ENCODE data around the gene NTNG1.

Gene NTNG1

DNA sequence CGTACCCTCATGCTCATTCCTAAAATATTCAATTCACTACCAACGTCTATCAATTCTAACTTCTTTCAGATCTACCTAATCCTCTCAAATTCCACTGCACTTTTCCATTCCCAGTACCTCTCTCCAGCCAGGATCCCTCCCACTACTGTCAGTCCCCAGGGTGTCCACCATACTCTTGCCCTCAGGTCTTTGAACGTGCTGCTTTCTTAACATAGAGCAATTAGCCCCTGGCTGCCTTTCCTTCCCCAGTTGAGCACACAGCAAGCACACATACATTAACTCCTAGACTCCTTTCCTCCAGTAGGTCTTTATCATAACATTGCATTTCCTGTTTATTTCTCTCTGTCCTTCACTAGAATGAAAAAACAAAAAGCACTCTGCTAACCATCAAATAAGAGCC, 126.7 kb downstream of the NTNG1 start:
- DNase-seq, result no peak

DNA sequence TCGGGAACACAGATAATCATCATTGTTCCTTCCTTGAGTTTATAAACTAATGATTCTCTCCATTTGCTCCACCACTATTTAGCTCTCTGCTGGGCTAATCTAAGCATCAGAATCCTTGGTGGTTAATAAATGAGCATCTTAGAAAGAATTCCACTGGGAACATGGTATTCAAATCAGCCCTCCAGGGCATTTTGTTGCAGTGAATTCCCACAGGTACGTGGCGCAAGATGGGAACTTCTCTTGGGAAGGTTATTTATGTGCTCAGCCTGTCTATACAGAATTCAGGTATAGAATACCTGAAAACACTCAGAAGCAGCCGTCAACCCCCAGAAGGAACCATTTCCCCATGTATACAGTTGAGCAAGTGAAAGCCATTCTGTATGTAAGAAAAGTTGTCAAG, 131.5 kb downstream of the NTNG1 start:
- DNase-seq, result no peak

DNA sequence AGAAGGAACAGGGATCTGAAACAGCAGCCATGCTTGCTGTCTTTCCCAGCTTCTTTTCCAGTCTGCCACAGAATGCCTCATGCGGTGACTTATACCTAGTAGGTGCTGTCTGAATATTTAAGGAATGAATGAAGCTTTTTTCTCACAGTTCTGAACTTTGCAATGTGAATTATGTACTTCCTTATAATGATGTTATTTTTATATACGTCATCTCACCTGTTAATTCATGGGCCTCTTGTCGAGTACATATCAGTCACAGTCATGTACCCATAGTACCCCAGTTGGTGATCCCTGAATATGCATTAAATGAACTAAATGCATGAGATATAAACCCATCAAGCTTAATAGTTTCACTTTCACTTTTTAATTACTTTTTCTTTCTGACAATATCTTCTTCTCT, 132.7 kb downstream of the NTNG1 start:
- DNase-seq, result no peak

DNA sequence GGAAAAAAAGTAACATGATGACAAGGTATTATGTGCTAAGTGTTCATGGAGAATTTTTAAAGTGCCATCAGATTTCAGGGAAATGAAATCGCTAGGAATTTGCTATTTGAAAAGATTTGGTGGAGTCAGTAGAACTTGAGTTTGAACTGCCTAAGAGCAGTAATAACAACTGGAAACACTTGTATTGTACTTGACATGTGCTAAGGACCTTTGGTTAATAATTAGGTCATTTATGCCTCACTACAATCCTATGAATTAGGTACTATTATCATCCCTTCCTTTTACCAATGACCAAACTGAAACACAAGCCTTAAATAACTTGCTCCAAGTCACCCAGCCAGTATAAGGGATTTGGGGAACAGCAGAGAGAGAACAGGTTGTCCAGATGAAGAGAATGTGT, 133.4 kb downstream of the NTNG1 start:
- no peak for DNase-seq

DNA sequence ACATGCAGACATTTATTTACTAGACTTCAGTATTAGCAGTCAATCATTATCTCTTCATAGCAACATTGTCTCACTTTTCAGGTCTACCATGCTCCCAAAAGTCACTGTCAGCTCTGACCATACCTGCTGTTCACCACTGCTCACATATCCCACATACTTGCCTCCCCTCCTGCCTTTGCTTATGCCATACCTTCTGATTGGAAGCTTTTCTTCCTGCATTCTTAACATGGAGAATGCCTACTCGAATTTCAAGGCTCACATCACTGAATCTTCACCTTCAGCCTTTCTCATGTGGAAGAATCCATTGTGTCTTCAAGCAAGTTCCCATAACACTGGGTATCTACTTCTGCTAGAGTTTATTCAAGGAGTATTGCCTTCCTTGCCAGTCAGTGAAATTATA, 135.4 kb downstream of the NTNG1 start:
- DNase-seq, result no peak

DNA sequence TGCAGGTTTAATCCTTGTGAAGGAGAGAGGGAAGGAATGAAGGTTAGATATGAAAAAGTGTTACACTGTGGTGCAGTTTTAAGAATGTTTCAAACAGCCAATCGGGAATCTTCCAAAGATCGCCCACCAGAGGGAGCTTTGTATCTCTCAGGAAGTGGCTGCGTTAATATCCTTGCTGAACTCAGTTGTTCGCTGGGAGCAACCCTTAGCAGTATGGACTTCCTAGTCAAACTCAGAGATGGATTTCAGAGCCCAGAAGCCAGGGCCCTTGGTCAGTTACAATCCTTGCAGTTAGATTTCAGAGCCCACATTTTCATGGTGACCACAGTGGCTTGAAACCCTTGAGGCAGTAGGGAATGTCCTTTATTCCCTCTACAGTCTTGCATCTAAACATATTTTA, 136.2 kb downstream of the NTNG1 start:
- DNase-seq, result no peak

DNA sequence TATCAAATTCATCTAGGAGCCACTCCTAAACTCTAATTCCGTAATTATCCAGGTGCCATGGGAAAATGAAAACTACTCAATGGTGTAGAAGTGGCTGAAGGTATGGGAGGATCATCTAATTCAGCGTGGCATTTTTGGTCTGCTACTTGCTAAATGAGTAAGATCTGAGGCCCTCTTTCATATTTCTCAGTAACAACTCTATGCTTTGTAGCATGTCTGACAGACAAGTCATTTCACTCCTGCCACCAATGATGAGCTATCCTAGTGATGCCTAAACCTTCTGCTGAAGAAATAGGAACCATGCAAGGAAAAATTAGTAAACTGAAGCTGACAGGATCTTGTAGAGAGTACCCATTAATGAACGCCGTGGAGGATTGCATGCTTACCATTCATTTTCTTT, 145.3 kb downstream of the NTNG1 start:
- no peak for DNase-seq

DNA sequence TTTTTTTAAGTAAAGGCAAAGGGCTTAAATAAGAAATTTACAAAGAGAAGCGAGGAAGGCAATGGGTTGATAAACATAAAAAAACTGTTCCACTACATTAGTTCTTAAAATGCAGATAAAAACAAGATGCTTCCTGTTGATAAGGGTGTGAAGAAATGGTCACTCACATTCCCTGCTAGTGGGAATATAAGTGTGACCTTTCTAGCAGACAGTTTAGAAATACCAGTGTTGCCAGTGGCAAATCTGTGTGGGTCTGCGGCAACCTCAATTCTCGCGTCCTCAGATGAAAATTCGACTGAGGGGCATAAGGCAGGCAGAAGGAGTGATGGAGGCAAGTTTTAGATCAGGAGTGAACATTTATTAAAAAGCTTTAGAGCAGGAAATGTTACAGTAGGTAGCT, 151.1 kb downstream of the NTNG1 start:
- no peak for DNase-seq

DNA sequence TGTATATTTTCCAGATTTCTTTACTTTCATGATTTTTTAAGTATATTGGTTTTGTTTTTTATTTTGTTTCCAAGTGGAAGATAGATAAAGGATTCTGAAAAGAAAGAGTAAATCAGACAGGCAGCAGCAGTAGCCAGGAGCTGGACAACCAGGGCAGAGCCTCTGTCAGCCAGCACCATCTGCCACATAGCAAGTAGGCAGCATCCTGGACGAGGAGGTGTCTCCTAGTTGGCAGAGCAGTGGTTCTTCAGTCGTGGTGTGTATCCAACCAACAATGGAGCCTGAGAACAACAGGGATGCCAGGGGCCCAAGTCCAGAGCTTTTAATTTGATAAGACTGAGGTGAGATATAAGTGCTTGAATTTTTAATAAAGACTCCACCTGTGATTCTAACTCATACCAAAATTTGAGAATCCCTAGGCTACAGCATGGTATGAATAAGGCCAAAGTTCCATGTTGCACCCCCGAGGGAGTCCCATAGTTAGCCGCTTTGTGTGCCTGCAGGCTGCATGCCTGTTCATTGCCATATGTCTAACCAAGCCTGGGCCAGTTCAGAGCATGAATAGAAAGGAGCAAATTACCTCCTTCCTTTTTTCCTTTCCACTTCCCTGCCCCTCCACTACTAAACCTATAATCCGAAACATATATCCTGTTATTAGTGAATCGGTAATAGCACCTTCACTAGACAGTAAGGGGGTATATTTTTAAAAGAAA, 153.2 kb downstream of the NTNG1 start:
- DNase-seq, result no peak

DNA sequence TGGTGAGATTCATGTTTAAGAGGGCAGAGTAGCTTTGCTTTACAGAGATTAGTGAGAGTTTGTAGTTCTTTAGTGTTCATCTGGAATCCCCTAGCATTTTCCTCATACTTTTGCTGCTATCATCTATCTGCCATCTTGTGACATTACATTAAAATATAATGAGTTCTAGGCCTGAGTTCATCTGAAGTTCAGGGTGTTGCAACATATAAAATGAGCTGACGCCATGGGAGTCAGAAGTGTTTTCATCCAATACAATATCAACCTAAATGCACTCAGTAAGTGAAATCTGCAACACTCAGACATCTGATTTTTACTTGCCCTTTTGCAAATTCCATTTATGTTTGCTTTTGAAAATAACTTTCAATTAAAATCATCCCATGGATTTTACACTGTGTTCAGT, 153.8 kb downstream of the NTNG1 start:
- no peak for DNase-seq

DNA sequence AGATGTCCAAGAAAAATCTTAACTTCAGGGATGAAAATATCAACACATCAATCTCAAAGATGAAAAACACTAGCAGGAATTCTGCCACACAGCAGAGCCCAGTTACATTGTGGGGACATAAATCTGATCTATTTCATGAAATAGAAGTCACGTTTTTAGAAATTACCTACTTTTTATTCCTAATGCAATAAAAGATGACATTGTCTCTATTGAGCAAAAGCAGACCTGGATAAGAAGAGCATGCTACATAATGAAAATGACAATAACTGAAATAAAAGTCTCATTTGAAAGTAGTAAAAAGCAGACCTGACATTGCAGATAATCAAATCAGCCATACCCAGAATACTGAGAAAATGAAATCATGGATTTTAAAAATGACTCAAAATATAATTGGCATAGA, 156.8 kb downstream of the NTNG1 start:
- no peak for DNase-seq

DNA sequence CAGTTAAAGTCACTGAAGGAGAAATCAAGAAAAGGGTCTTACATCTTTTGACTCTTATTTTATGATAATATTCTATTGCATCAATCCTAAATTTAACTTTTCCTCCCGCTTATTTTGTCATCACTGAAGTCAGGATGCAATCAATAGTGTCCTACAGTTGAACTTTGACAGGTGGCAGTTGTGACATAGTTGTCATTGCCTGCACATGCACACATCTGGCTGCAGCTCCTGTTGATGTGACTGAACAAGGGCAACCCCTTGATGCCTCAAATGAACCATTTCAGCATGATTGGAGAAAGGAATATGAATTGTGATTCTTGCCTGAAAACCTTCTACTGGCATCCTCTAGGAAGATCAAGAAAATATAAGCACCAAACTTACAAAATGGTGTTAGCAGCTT, 157.7 kb downstream of the NTNG1 start:
- no peak for DNase-seq

DNA sequence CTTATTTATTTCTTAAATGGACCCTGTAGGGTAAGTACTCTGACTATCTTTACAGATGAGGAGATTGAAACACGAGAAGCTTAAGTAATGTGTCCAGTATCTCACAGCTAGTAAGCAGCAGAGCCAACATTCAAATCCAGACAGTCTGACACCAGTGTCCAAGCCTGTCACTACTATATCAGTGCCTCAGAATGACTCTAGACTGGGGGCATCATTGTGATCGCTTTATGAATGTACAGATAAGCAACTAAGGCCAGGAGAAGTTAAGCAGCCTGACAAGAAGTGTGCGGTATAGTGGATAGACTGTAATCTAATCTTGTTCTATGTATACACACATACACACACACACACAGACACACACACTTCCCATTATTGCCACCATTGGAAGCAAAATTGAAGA, 158.7 kb downstream of the NTNG1 start:
- no peak for DNase-seq

DNA sequence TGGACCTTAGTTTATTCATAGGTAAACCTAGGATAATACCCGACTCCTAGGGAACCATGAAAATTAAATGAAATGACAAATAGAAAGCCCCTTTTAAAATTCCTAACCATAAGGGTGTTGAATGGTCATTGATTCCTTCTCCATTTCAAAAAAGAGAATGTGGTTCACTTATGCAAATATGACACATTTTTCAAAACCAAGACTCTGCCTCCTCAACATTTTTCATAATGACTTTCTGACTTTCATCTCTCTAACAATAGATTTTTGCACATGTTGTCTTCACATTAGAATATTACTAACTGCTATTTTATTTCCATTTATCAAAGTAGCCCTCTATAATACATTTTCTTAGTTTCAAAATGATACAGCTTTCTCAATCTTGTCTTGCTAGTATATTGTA, 169.1 kb downstream of the NTNG1 start:
- DNase-seq, result no peak

DNA sequence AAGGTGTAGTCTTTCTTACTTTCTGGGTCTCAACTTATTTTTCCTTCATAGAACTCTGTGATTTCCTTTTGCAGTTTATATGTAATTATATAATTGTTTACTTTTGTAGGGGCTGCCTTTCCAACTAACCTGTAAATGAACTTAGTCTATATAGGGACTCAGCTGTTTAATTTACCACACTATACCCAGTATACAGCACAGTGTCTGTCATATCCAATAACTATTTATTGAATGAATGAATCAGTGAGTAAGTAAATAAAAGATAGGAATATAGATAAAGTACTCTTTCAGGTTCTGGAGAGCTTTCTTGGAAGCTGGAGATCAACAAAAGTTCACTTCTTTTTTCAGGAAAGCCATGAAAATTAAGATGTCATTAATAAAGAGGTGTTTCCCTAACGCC, 174.8 kb downstream of the NTNG1 start:
- no peak for DNase-seq

DNA sequence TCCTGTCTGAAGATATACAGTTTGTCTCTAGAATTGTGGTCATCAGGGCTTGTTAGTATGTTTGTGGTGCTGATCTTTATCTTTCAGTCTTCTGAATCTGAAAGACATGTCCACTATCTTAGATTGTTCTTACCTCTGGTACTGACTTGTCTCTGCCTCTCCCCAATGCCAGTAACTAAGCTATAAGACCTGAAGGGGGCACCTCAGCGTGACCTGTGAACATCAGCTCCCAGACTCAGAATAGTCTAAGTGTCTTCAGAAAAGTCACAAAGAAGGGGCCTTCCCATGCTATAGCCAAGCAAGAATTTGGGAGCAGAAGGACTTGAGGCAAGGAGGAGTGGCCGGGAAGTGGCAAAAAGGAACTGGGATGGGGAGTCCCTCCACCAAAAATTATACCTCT, 178.1 kb downstream of the NTNG1 start:
- DNase-seq, result no peak

DNA sequence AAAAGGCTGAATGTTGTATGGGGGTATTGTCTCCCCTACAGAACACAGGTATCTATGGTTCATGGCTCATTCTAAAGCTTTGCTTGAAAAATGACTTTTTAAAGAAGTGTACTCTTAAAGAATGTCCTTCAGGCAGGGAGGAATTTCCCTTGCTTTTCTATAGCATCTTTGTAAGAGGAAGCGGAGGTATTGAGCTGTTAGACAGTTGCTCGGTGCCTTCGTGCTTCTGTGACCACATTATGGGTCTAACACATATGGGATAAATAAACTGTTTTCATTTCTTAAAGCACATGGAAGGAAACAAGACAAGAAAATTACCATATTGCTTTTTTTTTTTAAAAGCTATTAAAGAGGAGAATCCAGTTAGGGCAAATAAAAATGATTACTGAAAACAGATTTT, 182.9 kb downstream of the NTNG1 start:
- no peak for DNase-seq

DNA sequence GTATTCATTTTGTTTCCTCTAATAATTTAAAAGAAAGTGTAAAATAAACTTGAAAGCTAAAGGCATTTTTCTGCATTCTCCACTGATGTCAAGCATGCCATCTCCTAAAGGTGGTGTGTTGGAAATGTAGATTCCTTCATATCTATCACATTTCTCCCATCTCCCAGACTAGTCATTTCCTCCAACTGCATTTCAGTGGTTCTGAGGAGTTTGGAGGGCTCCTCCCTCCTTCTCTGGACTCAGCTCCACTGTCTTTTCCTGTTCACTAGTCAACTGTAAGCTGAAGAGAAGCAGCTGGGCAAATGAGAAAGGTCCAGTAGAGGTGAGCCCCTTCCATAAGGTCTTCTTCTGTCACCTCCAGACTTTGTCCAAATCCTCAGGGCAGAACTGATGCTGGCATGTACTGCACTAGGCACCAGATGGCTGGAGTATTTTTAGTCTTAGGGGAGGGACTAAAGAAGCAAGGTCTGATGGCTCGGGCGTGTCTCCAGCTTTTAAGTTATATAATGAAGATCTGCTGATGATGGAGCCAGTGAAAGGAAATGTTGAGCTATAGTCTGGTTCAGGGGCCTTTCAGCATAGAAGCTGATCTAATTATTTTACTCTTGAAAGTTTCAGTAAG, 186.1 kb downstream of the NTNG1 start:
- DNase-seq, result no peak

DNA sequence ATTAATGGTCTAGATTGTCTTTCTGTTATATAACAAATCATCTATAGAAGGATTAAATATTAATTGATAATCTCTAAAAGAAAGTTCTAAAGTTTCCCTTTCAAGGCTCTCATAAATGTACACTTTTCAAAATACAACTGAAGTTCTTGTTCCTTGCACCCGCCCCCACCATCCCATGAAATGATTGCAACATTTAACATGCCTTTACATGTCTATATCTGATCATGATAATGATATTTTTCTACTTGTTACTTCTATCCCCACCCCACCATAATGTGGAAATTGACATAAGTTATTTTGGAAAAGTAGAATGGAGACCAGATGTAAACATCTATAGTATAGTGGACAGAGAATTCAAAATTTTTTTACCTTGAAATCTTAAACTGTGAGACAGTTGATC, 186.6 kb downstream of the NTNG1 start:
- no peak for DNase-seq

DNA sequence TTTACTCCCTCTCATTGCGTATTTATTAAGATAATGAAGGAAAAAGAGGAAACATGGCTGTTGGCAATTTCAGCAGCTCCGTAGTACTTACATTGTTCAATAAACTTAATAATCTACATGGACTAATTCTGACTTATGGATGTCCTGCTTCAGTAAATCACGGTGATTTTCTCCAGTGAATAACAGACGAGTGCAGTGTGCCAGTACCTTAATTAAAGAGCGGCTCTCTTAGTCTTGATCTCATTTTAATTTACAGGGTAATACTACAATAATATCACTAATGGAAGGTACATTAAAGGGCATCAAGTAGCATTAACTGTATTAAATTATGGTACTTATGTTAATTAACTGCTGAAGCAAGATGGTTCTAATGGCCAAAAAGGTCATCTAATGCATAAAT, 187.2 kb downstream of the NTNG1 start:
- no peak for DNase-seq

DNA sequence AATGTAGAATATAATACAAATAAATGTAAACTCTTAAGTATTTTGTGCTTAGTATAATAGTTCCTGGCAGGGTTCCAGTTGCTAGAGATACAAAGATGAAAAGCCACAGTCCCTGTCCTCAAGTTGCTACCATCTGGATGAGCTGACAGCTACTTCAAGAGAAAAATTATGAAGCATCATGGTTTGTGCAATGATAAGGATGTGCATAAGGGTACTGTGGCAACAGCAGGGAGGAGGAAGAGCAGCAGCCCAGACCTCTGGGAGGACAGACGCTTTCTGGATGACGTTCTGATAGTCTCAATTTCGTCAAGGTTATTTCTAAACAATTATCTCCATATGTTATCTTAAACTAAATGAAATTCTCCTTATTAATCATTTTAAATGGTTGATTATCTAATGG, 198.9 kb downstream of the NTNG1 start:
- DNase-seq, result no peak

DNA sequence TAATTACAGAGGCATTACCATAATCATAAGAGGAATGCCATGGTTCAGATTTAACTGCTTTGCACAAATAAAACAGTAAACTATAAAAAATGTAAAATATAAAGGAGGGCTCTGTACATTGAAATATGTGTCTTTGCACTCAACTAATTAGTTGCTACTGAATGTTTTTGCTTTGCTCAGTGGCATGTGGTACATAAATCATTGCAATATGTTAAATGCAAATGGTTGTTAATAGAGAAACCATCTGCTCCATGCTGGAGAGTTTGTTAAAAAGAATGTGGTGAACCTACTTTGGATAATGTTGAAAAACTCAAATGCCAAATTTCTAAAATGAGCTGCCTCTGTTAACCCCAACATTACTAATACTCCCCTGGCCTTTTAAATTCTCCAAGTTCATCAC, 201.5 kb downstream of the NTNG1 start:
- no peak for DNase-seq

DNA sequence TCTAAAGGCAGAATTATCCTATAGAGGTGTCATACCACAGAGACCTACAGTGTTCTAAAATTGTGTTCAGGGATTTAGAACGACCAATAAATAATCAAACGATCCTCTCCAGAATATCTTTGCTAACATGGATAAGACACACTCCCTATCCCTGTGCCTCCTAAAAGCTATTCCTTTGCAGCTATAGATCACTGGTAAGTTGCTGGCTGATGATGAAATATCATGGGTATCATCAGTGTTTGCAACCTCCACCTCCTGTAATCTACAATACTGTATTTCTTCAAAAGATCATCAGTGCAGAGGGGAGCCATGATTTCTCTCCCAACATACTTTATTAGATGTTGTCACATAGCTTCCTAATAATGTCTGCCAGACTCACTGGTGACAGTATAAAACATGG, 201.9 kb downstream of the NTNG1 start:
- no peak for DNase-seq

DNA sequence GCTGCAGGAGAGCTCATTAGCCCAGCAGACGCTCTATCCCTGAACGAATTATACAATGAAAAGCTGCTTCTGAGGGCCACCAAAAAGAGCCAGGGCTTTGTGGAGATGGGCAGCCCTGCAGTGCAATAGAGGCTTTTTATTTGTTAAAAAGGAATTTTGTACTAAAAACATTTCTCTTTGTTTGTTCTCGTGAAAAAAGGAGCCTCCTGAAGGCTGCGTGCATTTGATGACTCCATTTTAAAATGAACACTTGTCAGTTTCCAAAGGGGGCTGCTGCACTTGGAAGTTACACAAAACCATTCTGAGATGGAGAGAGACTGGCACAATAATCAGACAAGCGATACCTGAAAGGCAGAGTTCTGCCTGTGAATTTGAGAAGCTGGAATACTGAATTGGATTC, 202.8 kb downstream of the NTNG1 start:
- no peak for DNase-seq

DNA sequence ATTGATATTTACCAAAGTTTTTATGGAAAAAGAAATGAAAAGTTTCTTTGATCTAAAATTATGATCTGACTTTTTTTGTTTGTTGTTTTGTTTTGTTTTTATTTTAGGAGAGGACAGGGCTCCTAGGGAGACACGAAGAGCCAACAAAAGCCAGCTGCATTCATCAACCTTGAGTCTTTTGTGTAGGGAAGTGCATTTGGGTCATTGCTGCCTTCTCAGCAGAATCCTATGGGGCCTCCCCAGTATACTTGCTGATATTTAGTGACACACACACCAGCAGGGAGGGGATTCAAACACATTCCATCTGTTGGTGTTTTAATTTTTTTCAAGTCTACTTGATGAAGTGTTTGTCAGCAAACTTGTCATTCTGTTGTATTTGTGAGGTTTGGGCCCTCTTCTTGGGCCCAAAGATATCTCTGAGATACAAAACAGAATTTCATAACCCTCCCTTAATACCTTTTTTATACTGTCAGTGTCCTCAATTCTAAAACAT, 203.5 kb downstream of the NTNG1 start:
- DNase-seq, result no peak

Measured in NCI-H2081 treated with DMSO at 0.1 percent for 48 hours (cell line).